ENCODE data around the gene GDI1.

GDI1 gene

GRCh38 chrX:154464806-154465365 lies 27.9 kb downstream of the GDI1 start:
- DNase-seq: no peak

GRCh38 chrX:154465601-154466000 lies 28.6 kb downstream of the GDI1 start:
- DNase-seq: no peak

- DNase-seq: no peak
These were observed 29.1 kb downstream of the GDI1 start for GRCh38 chrX:154466036-154466435.

- no peak for DNase-seq
These were observed 30.0 kb downstream of the GDI1 start for GRCh38 chrX:154466907-154467306.

GRCh38 chrX:154467556-154467955 lies 30.6 kb downstream of the GDI1 start:
- no peak for DNase-seq

- DNase-seq: no peak
These were observed 31.3 kb downstream of the GDI1 start for GRCh38 chrX:154468217-154468616.

- no peak for DNase-seq
These were observed 32.2 kb downstream of the GDI1 start for GRCh38 chrX:154469114-154469513.

- no peak for DNase-seq
These were observed 32.9 kb downstream of the GDI1 start for GRCh38 chrX:154469880-154470279.

- no peak for DNase-seq
These were observed 33.5 kb downstream of the GDI1 start for GRCh38 chrX:154470434-154470833.

- DNase-seq: no peak
These were observed 34.1 kb downstream of the GDI1 start for GRCh38 chrX:154470914-154471568.

GRCh38 chrX:154471839-154472684 lies 35.1 kb downstream of the GDI1 start:
- DNase-seq: no peak

- no peak for DNase-seq
These were observed 36.0 kb downstream of the GDI1 start for GRCh38 chrX:154472685-154473632.

- DNase-seq: no peak
These were observed 36.7 kb downstream of the GDI1 start for GRCh38 chrX:154473683-154474082.

GRCh38 chrX:154476821-154477220 lies 39.9 kb downstream of the GDI1 start:
- no peak for DNase-seq

GRCh38 chrX:154477891-154478477 lies 41.0 kb downstream of the GDI1 start:
- no peak for DNase-seq

- DNase-seq: peak; percentile 67
These were observed 42.0 kb downstream of the GDI1 start, which contains the start of gene LAGE3 for GRCh38 chrX:154478728-154479622. Gene LAGE3 (minus strand): TSS chrX:154479281. CDS start chrX:154478915, 366 bp downstream.

- no peak for DNase-seq
These were observed 44.2 kb downstream of the GDI1 start for GRCh38 chrX:154481195-154481594.

- DNase-seq: no peak
These were observed 45.1 kb downstream of the GDI1 start for GRCh38 chrX:154481911-154482601.

GRCh38 chrX:154482786-154483185 lies 45.8 kb downstream of the GDI1 start:
- DNase-seq: no peak

- no peak for DNase-seq
These were observed 46.4 kb downstream of the GDI1 start for GRCh38 chrX:154483325-154483724.

Measured in NCI-H510A treated with DMSO at 0.1 percent for 48 hours (cell line).